Ovary (tissue), 9 donors: Measurements from ENCODE around the gene COX8C. TPM values are rescaled to one million over a fixed set of nuclear protein-coding genes. Genes with fewer than 3 reads are reported as not detected.

Experiments used
- DNase-seq, 5 donors: peaks; one replicate each; pipeline ENCODE4 v3.0.0-alpha.2; 2019 to 2020
- H3K27ac ChIP-seq, 2 donors: fragments of 200-600 bp; one replicate each; pipeline versions ENCODE4 v1.5.1 to v1.8.0; 2019 to 2022
- H3K27me3 ChIP-seq: fragments of 200-600 bp; one replicate; pipeline ENCODE4 v1.8.0; 2022
- H3K36me3 ChIP-seq: fragments of 200-600 bp; sonication (generic); one replicate; pipeline ENCODE4 v1.5.1; 2019
- H3K4me1 ChIP-seq: one replicate; pipeline ENCODE4 v1.8.1; 2013; ENCODE audit warnings: mild to moderate bottlenecking, moderate library complexity; ENCODE audit not compliant: insufficient read depth
- H3K4me3 ChIP-seq: fragments of 200-600 bp; sonication (generic); one replicate; pipeline ENCODE4 v1.5.1; 2017
- H3K9me3 ChIP-seq, 2 donors: fragments of 200-600 bp in 1 of 2; sonication (generic) in 1 of 2; one replicate each; pipeline versions ENCODE4 v1.5.1 to v1.8.1; 2013 to 2019; ENCODE audit warnings: mild to moderate bottlenecking in 1 of 2, moderate library complexity in 1 of 2
- CTCF ChIP-seq, 3 donors: fragments of 450-650 bp in 2 of 3; fragments of 200-600 bp in 1 of 3; IDR thresholded peaks; one replicate each; pipeline versions ENCODE4 v1.5.1 to v1.8.0; 2016 to 2022; ENCODE audit warnings: antibody characterized with exemption in 3 of 3, mild to moderate bottlenecking in 1 of 3
- EP300 ChIP-seq: sonication (generic); formaldehyde crosslinking; IDR thresholded peaks from one replicate; pipeline ENCODE4 v1.6.1; 2017; ENCODE audit warnings: antibody characterized with exemption
- POLR2A ChIP-seq: fragments of 450-650 bp; IDR thresholded peaks from one replicate; pipeline ENCODE4 v1.6.1; 2017; ENCODE audit warnings: antibody characterized with exemption, mild to moderate bottlenecking, moderate library complexity
- WGBS, 3 donors: extraction: QIAGEN DNeasy Blood & Tissue Kit in 1 of 3; methylation state at CpG; one replicate each; pipeline versions ENCODE4 v1.1.5 to v1.1.7; 2013 to 2017; 5-methylcytosine and 5-hydroxymethylcytosine counted together
- intact Hi-C, 4 donors: fragments of 100-400 bp; cut with DNase I; formaldehyde crosslinking; loops; one replicate each; pipeline versions ENCODE4 v1.11.0 to v1.15.1; 2022 to 2023
- polyA plus RNA-seq, 2 donors: library from polyadenylated mRNA; stranded (reverse); fragments of 200-250 nt in 1 of 2; fragments of 350-450 nt in 1 of 2; fragmentation: Illumina TruSeq in 1 of 2; extraction: RNeasy Lipid Tissue Mini Kit (QIAGEN cat#74804) in 1 of 2; gene quantifications; one replicate each; pipeline ENCODE4 v1.2.3, GENCODE V29; 2013 to 2014
- total RNA-seq, 7 donors: library from RNA; depleted of rRNA in 2 of 7; stranded (reverse); fragments of >200 nt in 2 of 7; fragmentation: NEBNext Ultra II Directional in 3 of 7; extraction: Animal tissue kit (Norgen Biotek cat#: 25700) in 3 of 7; gene quantifications; one replicate each; pipeline versions ENCODE4 v1.1.0 to v1.2.4, GENCODE V29; 2016 to 2023
- donor health status: DM: no; HTN: no; CAD: no; lungs with moderate emphysema.
- donor health status: DM: no; HTN: no; CAD: no.
- donor health status: Bipolar disorder and iron deficiency.
- donor health status: DM: yes; HTN: yes; CAD: no.
- donor health status: DM: no; HTN: no; CAD: no.
- donor health status: DM: yes; HTN: yes; CAD: no.

COX8C gene
- total and polyA plus RNA-seq, 9 donors = 0.51 TPM; not detected in 8

GRCh38 chr14:93329965-93330608 is 16.9 kb upstream of the COX8C start:
- no peak for DNase-seq
- WGBS, 3 donors = 77 to 81% (median 79%) methylated on average over 5 of the region's 5 CpGs
- H3K4me3 ChIP-seq = no peak overlapping the region
- TF ChIP-seq EP300 (no peak), CTCF (IDR thresholded peaks at IDR 0.05) (no peak), POLR2A (no peak)
- H3K9me3 ChIP-seq = no peaks in the 10 kb centered on the region
- H3K4me1 ChIP-seq = peaks cover 5% of the 10 kb centered on the region
- H3K36me3 ChIP-seq = no peaks in the 10 kb centered on the region
- H3K27ac ChIP-seq = no peak overlapping the region
- no peaks in the 10 kb centered on the region for H3K27me3 ChIP-seq
- intact Hi-C loops = no loop called here

GRCh38 chr14:93330609-93331000 is 16.4 kb upstream of the COX8C start:
- intact Hi-C loops = no loop called here

GRCh38 chr14:93331002-93331727 is 15.8 kb upstream of the COX8C start:
- Histone ChIP-seq H3K4me3 (peak overlapping the region; percentile 92), H3K36me3 (no peaks in the 10 kb centered on the region), H3K9me3 (no peaks in the 10 kb centered on the region), H3K27me3 (no peaks in the 10 kb centered on the region), H3K27ac (no peak overlapping the region), H3K4me1 (peaks cover 5% of the 10 kb centered on the region)
- no peak for TF ChIP-seq POLR2A
- no peak for TF ChIP-seq EP300
- TF ChIP-seq CTCF (IDR thresholded peaks at IDR 0.05) = no peak
- peak in 3 of 5 donors; percentile 17 to 36 (median 28) for DNase-seq
- 55 to 74% (median 62%) methylated on average over 17 of the region's 17 CpGs for WGBS, 3 donors
- intact Hi-C loops = no loop called here

More at GRCh38 chr14:93330609-93331000, 16.4 kb upstream of the COX8C start:
- Histone ChIP-seq H3K27me3 (no peaks in the 10 kb centered on the region), H3K4me1 (peaks cover 5% of the 10 kb centered on the region), H3K9me3 (no peaks in the 10 kb centered on the region), H3K4me3 (no peak overlapping the region), H3K27ac (no peak overlapping the region), H3K36me3 (no peaks in the 10 kb centered on the region)
- 89 to 98% (median 91%) methylated on average over 2 of the region's 2 CpGs for WGBS, 3 donors
- no peak for DNase-seq
- TF ChIP-seq EP300 (no peak), POLR2A (no peak), CTCF (IDR thresholded peaks at IDR 0.05) (no peak)

- TF ChIP-seq POLR2A = no peak
- no peak for TF ChIP-seq EP300
- no peak for TF ChIP-seq CTCF (IDR thresholded peaks at IDR 0.05)
- peak overlapping the region; percentile 95 for H3K27ac ChIP-seq
- peak overlapping the region; percentile 92 for H3K4me3 ChIP-seq
- no peak for DNase-seq
- H3K9me3 ChIP-seq = no peaks in the 10 kb centered on the region
- WGBS, 3 donors = 28 to 32% (median 30%) methylated on average over 21 of the region's 21 CpGs
- H3K4me1 ChIP-seq = peaks cover 4% of the 10 kb centered on the region
- intact Hi-C loops = no loop called here
- no peaks in the 10 kb centered on the region for H3K36me3 ChIP-seq
- no peaks in the 10 kb centered on the region for H3K27me3 ChIP-seq
These were observed 15.1 kb upstream of the COX8C start for GRCh38 chr14:93331728-93332396.
